CD4-positive, alpha-beta T cell (primary cell): ENCODE measurements around the gene AGT. TPM values are rescaled to one million over a fixed set of nuclear protein-coding genes. Genes with fewer than 3 reads are reported as not detected.

ENCODE experiments used
- ATAC-seq: fragments of 200-7000 bp; cut with Tn5 transposase; one replicate; pipeline ENCODE4 v1.10.0; 2022; ENCODE audit warnings: mild to moderate bottlenecking; ENCODE audit not compliant: poor library complexity
- CTCF ChIA-PET: fragments of 350-600 bp; sonication (Branson Sonifier 250); formaldehyde crosslinking; loops from one replicate; lab custom pipeline; 2021; ENCODE audit warnings: antibody characterized with exemption, inconsistent platforms; lab: Charles Lee
- POLR2A ChIA-PET: fragments of 350-600 bp; sonication (Branson Sonifier 250); formaldehyde crosslinking; loops from one replicate; lab custom pipeline; 2021; ENCODE audit warnings: antibody characterized with exemption, inconsistent platforms; lab: Charles Lee
- DNase-seq, 14 experiments: peaks; one replicate each; pipeline ENCODE4 v3.0.0-alpha.2; 2013 to 2020; ENCODE audit warnings: mixed read lengths in 2 of 14
- H3K27ac ChIP-seq, 2 donors: one replicate each; pipeline versions ENCODE4 v1.5.1 to v1.7.0; 2013; ENCODE audit warnings: low read length in 2 of 2, low read depth in 1 of 2, mild to moderate bottlenecking in 1 of 2
- H3K27me3 ChIP-seq, 2 experiments: 1 replicate in 1 of 2; 2 replicates in 1 of 2; pipeline versions ENCODE4 v1.6.1 to v1.7.0; 2013; ENCODE audit warnings: low read length in 2 of 2, control low read depth in 1 of 2, mild to moderate bottlenecking in 1 of 2, moderate library complexity in 1 of 2; ENCODE audit not compliant: insufficient read depth in 2 of 2, control insufficient read depth in 1 of 2
- H3K36me3 ChIP-seq: one replicate; pipeline ENCODE4 v1.6.1; 2013; ENCODE audit warnings: low read length, control low read depth; ENCODE audit not compliant: insufficient read depth
- H3K4me1 ChIP-seq: one replicate; pipeline ENCODE4 v1.6.1; 2013; ENCODE audit warnings: low read length, control low read depth; ENCODE audit not compliant: insufficient read depth
- H3K4me3 ChIP-seq: one replicate; pipeline ENCODE4 v1.5.1; 2013; ENCODE audit warnings: mild to moderate bottlenecking, low read length, moderate library complexity
- H3K9me3 ChIP-seq, 2 experiments: 1 replicate in 1 of 2; 2 replicates in 1 of 2; pipeline versions ENCODE4 v1.6.1 to v1.7.0; 2013; ENCODE audit warnings: low read length in 2 of 2, mild to moderate bottlenecking in 2 of 2, control low read depth in 1 of 2, moderate library complexity in 1 of 2; ENCODE audit not compliant: control insufficient read depth in 1 of 2, insufficient read depth in 1 of 2
- H3K27ac Mint-ChIP-seq: one replicate; pipeline ENCODE4 v1.8.0; 2020; ENCODE audit warnings: mixed read lengths
- H3K27me3 Mint-ChIP-seq: one replicate; pipeline ENCODE4 v1.8.0; 2021; ENCODE audit warnings: mixed read lengths
- H3K36me3 Mint-ChIP-seq: one replicate; pipeline ENCODE4 v1.8.0; 2021; ENCODE audit warnings: low read depth, mixed read lengths
- H3K4me1 Mint-ChIP-seq: one replicate; pipeline ENCODE4 v1.8.0; 2021; ENCODE audit warnings: low read depth, mixed read lengths
- H3K4me3 Mint-ChIP-seq: one replicate; pipeline ENCODE4 v1.8.0; 2020; ENCODE audit warnings: mild to moderate bottlenecking, mixed read lengths
- H3K9me3 Mint-ChIP-seq: one replicate; pipeline ENCODE4 v1.8.0; 2020; ENCODE audit warnings: mixed read lengths
- CTCF ChIP-seq: fragments of 200-600 bp; IDR thresholded peaks from one replicate; pipeline ENCODE4 v1.8.0; 2022; ENCODE audit warnings: antibody characterized with exemption, mild to moderate bottlenecking
- intact Hi-C, 2 experiments: fragments of 100-400 bp; cut with DNase I in 1 of 2; cut with micrococcal nuclease in 1 of 2; formaldehyde crosslinking; loops; one replicate each; pipeline versions ENCODE4 v1.15.1 to v1.9.0; 2023 to 2025; cut with DNase I, micrococcal nuclease
- total RNA-seq, 174 experiments: library from RNA in 2 of 174; stranded (reverse) in 2 of 174; gene quantifications; one replicate each; pipeline ENCODE4 v1.2.3 and lab custom pipeline; 2021 to 2026

AGT gene
- total RNA-seq, 2 experiments from 2014 or later: not detected

DNA sequence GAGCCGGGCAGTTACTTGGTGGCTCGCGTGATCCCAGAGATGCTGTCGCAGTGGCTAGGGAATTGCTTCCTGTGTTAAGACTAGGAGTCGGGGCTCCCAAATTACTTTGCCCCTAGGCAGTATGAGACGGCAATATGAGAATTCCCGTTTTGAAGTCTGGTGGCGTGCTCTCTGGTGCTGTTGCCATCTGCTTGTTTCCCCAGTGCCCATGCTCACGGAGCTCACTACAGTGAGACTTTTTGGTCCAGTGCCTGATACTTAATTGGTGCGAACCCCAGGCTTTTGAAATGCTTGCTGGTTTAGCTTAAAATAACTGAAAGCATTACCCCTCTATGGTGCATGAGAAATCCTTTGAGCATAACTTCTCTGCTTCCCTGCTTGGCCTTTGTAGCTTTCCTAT lies 22.3 kb downstream of the AGT start:
- Mint-ChIP-seq H3K27me3 (no peaks in the 10 kb centered on the region), H3K4me1 (no peaks in the 10 kb centered on the region), H3K27ac (no peak overlapping the region), H3K9me3 (no peaks in the 10 kb centered on the region), H3K4me3 (no peak overlapping the region), H3K36me3 (peaks cover 70% of the 10 kb centered on the region)
- H3K4me3 ChIP-seq: no peak overlapping the region
- H3K9me3 ChIP-seq: no peaks in the 10 kb centered on the region
- H3K36me3 ChIP-seq: peaks cover 58% of the 10 kb centered on the region
- CTCF ChIA-PET: no interaction called here
- POLR2A ChIA-PET: no interaction called here
- no peaks in the 10 kb centered on the region for H3K27me3 ChIP-seq
- ATAC-seq (no peak), DNase-seq (no peak)
- intact Hi-C loops: no loop called here
- peaks cover 5% of the 10 kb centered on the region for H3K4me1 ChIP-seq
- TF ChIP-seq CTCF: no peak
- no peak overlapping the region for H3K27ac ChIP-seq

DNA sequence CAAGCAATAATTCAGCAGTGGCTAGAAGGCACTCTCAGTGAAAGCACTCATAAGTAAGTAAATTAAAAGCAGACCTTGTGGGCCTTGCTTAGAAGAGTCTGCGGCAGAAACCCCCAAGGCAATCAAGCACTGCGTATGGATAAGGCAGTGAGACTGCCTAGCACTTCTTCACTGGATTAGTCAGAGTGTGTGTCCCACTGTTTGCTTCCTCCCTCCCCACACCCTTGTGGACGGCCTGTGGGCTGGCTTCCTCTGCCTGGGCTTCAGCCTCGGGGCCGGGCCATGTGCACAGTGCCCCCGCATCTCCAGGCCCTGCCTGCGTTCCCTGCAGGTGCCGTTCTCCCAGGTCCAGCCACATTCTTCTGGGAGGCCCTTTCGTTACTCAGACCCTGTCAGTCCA lies 23.8 kb downstream of the AGT start:
- H3K9me3 ChIP-seq: no peaks in the 10 kb centered on the region
- POLR2A ChIA-PET: no interaction called here
- CTCF ChIA-PET: no interaction called here
- Mint-ChIP-seq H3K4me1 (no peaks in the 10 kb centered on the region), H3K27ac (no peak overlapping the region), H3K36me3 (peaks cover 85% of the 10 kb centered on the region), H3K27me3 (no peaks in the 10 kb centered on the region), H3K9me3 (no peaks in the 10 kb centered on the region), H3K4me3 (no peak overlapping the region)
- no peak overlapping the region for H3K27ac ChIP-seq
- no peak overlapping the region for H3K4me3 ChIP-seq
- intact Hi-C loops: no loop called here
- no peak for TF ChIP-seq CTCF
- no peaks in the 10 kb centered on the region for H3K27me3 ChIP-seq
- ATAC-seq (no peak), DNase-seq (no peak)
- peaks cover 4% of the 10 kb centered on the region for H3K4me1 ChIP-seq
- H3K36me3 ChIP-seq: peaks cover 73% of the 10 kb centered on the region

DNA sequence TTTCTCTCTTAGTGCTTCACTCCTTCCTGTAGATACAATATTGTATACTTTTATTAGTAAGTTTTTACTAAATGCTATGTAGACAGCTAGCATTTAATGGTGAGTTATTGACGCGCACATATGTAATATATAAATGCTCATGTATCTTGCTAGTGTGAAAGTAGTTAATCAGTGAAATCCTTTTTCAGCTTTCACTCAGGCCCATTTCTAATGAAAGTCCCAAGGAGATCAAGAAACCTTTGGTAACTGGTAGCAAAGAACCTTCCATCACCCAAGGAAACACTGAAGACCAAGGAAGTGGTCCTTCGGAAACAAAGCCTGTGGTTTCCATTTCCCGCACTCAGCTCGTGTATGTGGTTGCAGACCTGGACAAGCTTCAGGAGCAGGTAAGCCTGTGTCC lies 27.2 kb downstream of the AGT start:
- intact Hi-C loops: no loop called here
- POLR2A ChIA-PET: no interaction called here
- no peaks in the 10 kb centered on the region for H3K27me3 ChIP-seq
- peaks cover 95% of the 10 kb centered on the region for H3K36me3 Mint-ChIP-seq
- no peak overlapping the region for H3K4me3 ChIP-seq
- CTCF ChIA-PET: no interaction called here
- H3K4me1 ChIP-seq: no peaks in the 10 kb centered on the region
- H3K4me3 Mint-ChIP-seq: no peak overlapping the region
- no peaks in the 10 kb centered on the region for H3K9me3 Mint-ChIP-seq
- ATAC-seq (no peak), DNase-seq (no peak)
- no peak overlapping the region for H3K27ac Mint-ChIP-seq
- H3K4me1 Mint-ChIP-seq: no peaks in the 10 kb centered on the region
- peaks cover 94% of the 10 kb centered on the region for H3K36me3 ChIP-seq
- no peaks in the 10 kb centered on the region for H3K9me3 ChIP-seq
- H3K27me3 Mint-ChIP-seq: no peaks in the 10 kb centered on the region
- no peak overlapping the region for H3K27ac ChIP-seq
- no peak for TF ChIP-seq CTCF
